Large intestine (tissue), 3 donors: ENCODE measurements around the gene ASCC1. TPM values are rescaled to one million over a fixed set of nuclear protein-coding genes. Genes with fewer than 3 reads are reported as not detected.
A peak's percentile ranks its signal among the peaks of the same experiment; 100 is the strongest.

Experiments used
- DNase-seq, 2 donors: peaks; one replicate each; pipeline versions ENCODE4 v3.0.0 to v3.0.0-alpha.2; 2013
- H3K27ac ChIP-seq: one replicate; pipeline ENCODE4 v1.5.1; 2013; ENCODE audit warnings: low read length
- H3K27me3 ChIP-seq: 2 replicates; pipeline ENCODE4 v1.6.1; 2013; ENCODE audit warnings: low read length; ENCODE audit not compliant: control insufficient read depth, insufficient read depth
- H3K36me3 ChIP-seq: 2 replicates; pipeline ENCODE4 v1.6.1; 2013; ENCODE audit warnings: low read length; ENCODE audit not compliant: control insufficient read depth, insufficient read depth
- H3K4me1 ChIP-seq: one replicate; pipeline ENCODE4 v1.6.1; 2013; ENCODE audit warnings: low read length; ENCODE audit not compliant: control insufficient read depth, insufficient read depth
- H3K4me3 ChIP-seq: one replicate; pipeline ENCODE4 v1.5.1; 2013; ENCODE audit warnings: low read length
- H3K9me3 ChIP-seq: one replicate; pipeline ENCODE4 v1.6.1; 2013; ENCODE audit warnings: mild to moderate bottlenecking, low read depth, low read length, moderate library complexity; ENCODE audit not compliant: control insufficient read depth
- WGBS: methylation state at CpG from one replicate; pipeline ENCODE4 v1.1.5; 2013; ENCODE audit warnings: low lambda C conversion rate; ENCODE audit not compliant: insufficient coverage; 5-methylcytosine and 5-hydroxymethylcytosine counted together
- polyA plus RNA-seq: library from polyadenylated mRNA; unstranded; fragments of 120-200 nt; gene quantifications from one replicate; pipeline ENCODE4 v1.2.1, GENCODE V29; 2013

Gene ASCC1
- polyA plus RNA-seq, 1 donor, result 23.1 TPM

DNA sequence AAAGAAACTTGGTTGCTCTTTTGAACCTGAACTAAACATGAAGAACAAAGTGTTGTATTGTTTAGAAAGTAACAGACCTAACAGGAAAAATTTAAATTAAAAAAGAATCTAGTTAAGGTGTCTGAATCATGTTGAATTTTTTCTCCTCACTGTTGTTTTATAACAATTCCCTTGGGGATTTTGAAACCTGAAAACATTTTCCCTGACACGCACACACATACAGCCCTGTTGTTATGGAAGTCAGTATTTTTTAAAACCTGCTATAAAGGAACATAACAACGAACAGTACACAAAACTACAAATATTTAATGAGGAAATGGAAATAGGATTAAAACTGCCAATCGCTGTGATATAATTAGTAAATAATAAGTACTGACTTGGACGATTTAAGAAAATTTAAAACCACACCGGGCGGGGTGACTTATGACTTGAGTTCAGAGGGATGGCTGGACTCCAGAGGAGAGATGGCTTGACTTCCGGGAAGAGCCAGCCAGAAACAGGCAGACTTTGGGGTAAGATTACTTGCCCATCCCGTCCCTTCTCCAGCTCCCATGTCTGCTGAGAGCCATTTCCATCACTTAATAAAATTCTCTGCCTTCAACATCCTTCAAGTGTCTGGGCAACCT lies 111.5 kb downstream of the ASCC1 start:
- Histone ChIP-seq H3K27ac (no peak overlapping the region), H3K4me1 (peaks cover 9% of the 10 kb centered on the region)
- 100% methylated on average over 3 of the region's 8 CpGs for WGBS

DNA sequence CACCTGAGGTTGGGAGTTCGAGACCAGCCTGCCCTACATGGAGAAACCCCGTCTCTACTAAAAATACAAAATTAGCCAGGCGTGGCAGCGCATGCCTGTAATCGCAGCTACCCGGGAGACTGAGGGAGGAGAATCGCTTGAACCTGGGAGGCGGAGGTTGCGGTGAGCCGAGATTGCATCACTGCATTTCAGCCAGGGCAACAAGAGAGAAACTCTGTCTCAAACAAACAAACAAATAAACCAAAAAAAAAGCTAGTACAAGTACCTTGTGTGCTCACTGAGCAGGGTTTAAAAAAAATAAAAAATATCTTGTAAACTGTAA lies 116.5 kb downstream of the ASCC1 start:
- no peaks in the 10 kb centered on the region for H3K27me3 ChIP-seq
- peaks cover 6% of the 10 kb centered on the region for H3K36me3 ChIP-seq
- peak overlapping the region; percentile 81 for H3K27ac ChIP-seq
- H3K4me3 ChIP-seq, result no peak overlapping the region
- WGBS, result no CpG with 5 or more reads among the region's 10 CpGs
- no peaks in the 10 kb centered on the region for H3K9me3 ChIP-seq
- H3K4me1 ChIP-seq, result peaks cover 38% of the 10 kb centered on the region
- DNase-seq, result no peak

More for the DNA sequence above, 111.5 kb downstream of the ASCC1 start:
- peaks cover 6% of the 10 kb centered on the region for H3K36me3 ChIP-seq
- no peak overlapping the region for H3K4me3 ChIP-seq
- no peaks in the 10 kb centered on the region for H3K9me3 ChIP-seq
- no peaks in the 10 kb centered on the region for H3K27me3 ChIP-seq
- DNase-seq, result no peak

DNA sequence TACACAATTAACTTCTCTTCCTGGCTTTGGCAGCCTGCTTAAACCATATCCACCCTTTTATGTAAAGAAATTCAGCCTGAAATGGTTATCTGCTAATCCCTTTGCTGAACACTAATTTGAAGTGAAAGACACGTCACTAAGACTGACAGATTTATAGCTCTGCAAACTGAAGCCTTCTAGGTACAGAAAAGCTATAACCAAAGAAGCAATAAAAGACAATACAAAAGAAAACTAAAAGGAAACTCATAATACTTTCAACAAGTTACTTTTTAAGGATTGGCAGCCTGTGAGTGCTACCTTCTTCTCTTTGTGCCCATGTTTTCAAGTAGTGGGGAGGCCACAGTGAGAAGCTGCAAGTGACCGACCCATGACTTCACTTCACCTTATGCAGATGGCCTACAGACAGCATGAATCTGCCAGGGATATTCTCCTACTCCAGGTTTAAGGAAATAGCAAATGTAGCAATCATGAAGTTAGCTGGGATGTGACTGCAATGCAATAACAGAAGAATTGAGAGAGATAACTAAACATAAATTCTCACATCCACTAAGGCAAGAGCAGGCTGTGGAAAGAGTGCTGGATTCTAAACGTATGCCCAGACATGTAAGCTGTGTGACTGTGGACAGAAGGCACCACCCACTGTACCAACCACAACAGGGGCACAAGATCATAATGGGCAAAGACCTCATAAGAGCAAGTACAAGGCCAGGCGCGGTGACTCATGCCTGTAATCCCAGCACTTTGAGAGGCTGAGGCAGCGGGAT lies 117.1 kb downstream of the ASCC1 start:
- Histone ChIP-seq H3K4me1 (peaks cover 38% of the 10 kb centered on the region), H3K27ac (peak overlapping the region; percentile 81), H3K36me3 (peaks cover 6% of the 10 kb centered on the region), H3K27me3 (no peaks in the 10 kb centered on the region), H3K9me3 (no peaks in the 10 kb centered on the region), H3K4me3 (no peak overlapping the region)
- DNase-seq, result peak in 1 of 2 donors; percentile 54
- 0% methylated on average over 1 of the region's 6 CpGs for WGBS

DNA sequence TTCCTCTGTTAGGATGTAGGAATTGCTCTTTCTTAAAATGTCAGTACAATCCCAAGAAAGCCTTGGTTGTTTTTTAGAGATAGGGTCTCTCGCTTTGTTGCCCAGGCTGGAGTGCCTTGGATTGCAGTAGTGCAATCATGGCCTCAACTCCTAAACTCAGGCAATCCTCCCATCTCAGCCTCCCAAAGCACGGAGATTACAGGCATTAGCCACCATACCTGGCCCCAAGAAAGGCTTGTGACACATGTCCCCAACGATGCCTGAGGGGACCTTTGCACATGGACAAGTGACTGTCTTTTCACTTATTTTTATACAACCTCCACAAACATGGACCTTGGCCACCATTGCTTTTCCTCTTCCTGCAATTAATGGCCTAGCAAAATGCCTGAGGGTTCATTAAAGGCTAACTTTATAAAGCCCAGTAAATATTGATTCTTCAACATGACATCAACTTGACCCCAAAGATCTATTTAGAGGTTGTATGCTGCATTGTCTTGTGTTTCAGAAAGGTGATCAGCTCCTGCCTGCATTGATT lies 117.7 kb downstream of the ASCC1 start:
- 0% methylated on average over 1 of the region's 3 CpGs for WGBS
- H3K27me3 ChIP-seq, result no peaks in the 10 kb centered on the region
- peak overlapping the region; percentile 81 for H3K27ac ChIP-seq
- peak; percentile 79 to 96 for DNase-seq
- H3K4me1 ChIP-seq, result peaks cover 38% of the 10 kb centered on the region
- H3K36me3 ChIP-seq, result peaks cover 6% of the 10 kb centered on the region
- no peaks in the 10 kb centered on the region for H3K9me3 ChIP-seq
- no peak overlapping the region for H3K4me3 ChIP-seq

DNA sequence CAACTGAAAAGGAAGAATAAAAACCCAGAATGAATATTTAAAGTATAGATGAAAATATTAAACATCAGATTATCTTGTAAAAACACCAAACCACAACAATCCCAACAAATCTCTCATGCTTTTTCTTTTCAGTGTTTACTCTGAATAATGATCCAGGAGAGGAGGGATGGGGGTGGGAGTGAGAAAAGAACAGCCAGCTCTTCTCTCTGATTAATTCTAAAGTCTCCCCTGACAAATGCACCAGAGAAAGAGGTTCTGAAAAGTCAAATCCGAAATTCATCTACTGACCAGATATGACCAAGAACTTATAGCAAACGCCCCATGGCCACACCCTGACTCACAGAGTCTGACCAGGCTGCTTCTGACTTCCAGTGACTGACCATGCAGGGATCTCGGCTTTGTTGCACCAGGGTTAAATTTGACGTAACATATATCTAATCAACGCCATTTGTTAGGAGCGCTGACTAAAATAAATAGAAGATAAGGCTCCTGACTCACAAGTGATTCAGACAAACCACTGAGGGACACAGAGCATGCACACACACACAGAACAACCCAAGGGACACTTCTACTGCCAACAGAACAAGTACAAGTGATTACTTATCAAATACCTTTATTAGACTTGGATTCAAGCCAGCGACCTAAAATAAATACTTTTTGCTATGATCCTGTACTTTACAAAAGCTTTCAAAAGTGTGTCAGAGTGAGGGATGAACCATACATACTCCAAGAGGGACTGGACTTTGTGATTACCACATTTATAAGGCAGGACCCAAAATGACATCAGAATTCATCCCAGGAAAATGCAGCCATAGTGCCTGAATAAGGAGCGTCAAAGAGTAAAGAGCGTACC lies 118.4 kb downstream of the ASCC1 start:
- peak overlapping the region; percentile 81 for H3K27ac ChIP-seq
- no peaks in the 10 kb centered on the region for H3K27me3 ChIP-seq
- WGBS, result no CpG with 5 or more reads among the region's 9 CpGs

DNA sequence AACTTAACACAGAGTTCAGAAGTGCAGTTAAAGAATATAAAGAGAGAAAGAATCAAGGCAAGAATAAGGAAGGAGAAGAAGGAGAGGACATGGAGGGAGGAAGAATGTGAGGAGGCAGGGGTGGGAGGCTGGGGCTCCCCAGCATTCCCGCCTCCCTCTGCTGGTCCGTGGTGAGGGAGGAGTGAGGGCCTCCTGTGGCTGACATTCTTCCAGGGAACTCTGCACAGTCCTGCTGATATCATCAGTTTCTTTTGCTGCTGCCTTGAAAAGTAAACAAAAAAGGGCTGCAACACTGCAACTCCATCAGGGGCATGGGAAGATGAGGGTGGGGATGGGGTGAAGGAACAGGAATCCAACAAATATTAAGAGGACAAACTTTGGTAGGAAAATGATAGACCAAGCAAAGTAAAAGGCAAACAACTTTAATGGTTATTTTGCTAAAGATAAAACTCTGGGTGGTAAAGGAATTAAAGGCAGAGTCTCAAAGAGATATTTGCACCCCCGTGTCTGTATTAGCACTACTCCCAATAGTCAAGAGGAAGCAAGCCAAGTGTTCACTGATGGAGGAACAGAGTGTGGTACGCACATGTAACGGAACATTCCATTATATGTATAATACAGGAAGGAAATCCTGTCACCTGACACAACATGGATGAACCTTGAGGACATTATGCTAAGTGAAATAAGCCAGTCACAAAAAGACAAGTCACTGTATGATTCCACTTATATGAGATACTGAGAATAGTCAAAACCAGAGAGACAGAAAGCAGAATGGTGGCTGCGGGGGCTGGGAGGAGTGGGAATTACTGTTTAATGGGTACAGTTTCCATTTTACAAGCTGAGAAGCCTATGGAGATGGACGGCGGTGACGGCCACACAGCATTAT lies 119.7 kb downstream of the ASCC1 start:
- H3K36me3 ChIP-seq, result peaks cover 5% of the 10 kb centered on the region
- H3K27ac ChIP-seq, result peak overlapping the region; percentile 12
- no peaks in the 10 kb centered on the region for H3K27me3 ChIP-seq
- 0% methylated on average over 1 of the region's 9 CpGs for WGBS
- no peak overlapping the region for H3K4me3 ChIP-seq
- H3K4me1 ChIP-seq, result peaks cover 38% of the 10 kb centered on the region
- peak; percentile 31 to 69 for DNase-seq
- H3K9me3 ChIP-seq, result no peaks in the 10 kb centered on the region

More for the DNA sequence above, 118.4 kb downstream of the ASCC1 start:
- Histone ChIP-seq H3K36me3 (peaks cover 6% of the 10 kb centered on the region), H3K9me3 (no peaks in the 10 kb centered on the region), H3K4me1 (peaks cover 38% of the 10 kb centered on the region), H3K4me3 (no peak overlapping the region)
- peak; percentile 56 to 86 for DNase-seq

DNA sequence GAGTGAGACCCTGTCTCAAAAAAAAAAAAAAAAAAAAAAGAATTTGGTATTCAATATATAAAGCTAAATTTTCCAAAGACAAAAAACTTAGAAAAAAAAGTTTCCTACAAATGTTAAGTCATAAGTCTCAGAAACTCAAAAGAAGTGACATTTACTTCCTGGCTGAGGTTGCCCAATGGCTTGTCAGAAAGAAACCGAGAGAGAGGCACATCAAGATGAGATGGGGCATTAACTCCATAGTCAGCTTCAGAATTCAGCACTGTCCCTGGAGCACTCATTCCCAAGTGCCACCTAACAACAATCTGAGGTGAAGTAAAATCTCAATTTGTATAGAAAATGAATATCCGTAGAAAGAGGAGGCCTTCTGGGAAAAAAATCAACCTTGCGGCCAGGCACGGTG lies 120.9 kb downstream of the ASCC1 start:
- whole genome bisulfite sequencing, result 100% methylated on average over 1 of the region's 4 CpGs
- Histone ChIP-seq H3K27ac (no peak overlapping the region), H3K36me3 (no peaks in the 10 kb centered on the region), H3K27me3 (no peaks in the 10 kb centered on the region), H3K9me3 (no peaks in the 10 kb centered on the region), H3K4me1 (peaks cover 38% of the 10 kb centered on the region), H3K4me3 (no peak overlapping the region)
- no peak for DNase-seq

DNA sequence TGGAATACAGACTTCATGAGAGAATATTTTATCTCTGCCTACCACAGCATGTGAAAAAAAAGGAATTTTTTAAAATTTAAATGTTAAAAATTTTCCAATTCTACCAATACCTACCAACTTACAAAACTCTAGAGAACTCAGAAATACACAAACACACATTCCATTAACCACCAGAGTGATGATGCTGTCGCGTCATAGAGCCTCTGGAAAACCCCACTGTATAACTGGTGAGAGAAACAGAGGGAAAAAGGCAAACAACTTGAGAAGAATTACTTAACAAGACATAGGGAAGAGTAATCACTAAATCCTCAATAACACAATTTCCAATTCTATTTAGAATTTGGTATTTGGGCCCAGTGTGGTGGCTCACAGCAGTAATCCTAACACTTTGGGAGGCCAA lies 121.5 kb downstream of the ASCC1 start:
- no peak for DNase-seq
- peaks cover 42% of the 10 kb centered on the region for H3K4me1 ChIP-seq
- no peak overlapping the region for H3K4me3 ChIP-seq
- no peaks in the 10 kb centered on the region for H3K9me3 ChIP-seq
- no CpG with 5 or more reads among the region's 2 CpGs for WGBS
- H3K27ac ChIP-seq, result no peak overlapping the region
- no peaks in the 10 kb centered on the region for H3K36me3 ChIP-seq
- no peaks in the 10 kb centered on the region for H3K27me3 ChIP-seq

DNA sequence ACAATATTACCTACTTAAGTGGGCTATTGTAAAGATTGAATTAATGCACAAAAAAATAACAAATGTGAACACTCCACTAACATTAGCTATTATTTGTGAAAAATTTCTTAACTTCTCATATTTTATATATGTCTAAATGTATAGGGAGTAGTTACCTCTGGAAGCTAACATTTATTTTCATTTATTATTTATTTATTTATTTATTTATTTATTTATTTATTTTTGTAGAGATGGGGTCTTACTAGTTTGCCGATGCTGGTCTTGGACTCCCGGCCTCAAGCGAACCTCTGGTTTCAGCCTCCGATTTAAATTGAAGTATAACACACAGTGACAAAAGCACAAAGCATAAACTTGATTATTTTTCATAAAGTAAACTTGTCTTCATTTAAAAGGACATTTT lies 122.6 kb downstream of the ASCC1 start:
- H3K27ac ChIP-seq, result no peak overlapping the region
- no peak for DNase-seq
- H3K9me3 ChIP-seq, result no peaks in the 10 kb centered on the region
- no peaks in the 10 kb centered on the region for H3K36me3 ChIP-seq
- peaks cover 6% of the 10 kb centered on the region for H3K27me3 ChIP-seq
- H3K4me3 ChIP-seq, result no peak overlapping the region
- peaks cover 38% of the 10 kb centered on the region for H3K4me1 ChIP-seq
- WGBS, result no CpG with 5 or more reads among the region's 4 CpGs
